ENCODE measurements around the gene ZNF277.

The ZNF277 gene

DNA sequence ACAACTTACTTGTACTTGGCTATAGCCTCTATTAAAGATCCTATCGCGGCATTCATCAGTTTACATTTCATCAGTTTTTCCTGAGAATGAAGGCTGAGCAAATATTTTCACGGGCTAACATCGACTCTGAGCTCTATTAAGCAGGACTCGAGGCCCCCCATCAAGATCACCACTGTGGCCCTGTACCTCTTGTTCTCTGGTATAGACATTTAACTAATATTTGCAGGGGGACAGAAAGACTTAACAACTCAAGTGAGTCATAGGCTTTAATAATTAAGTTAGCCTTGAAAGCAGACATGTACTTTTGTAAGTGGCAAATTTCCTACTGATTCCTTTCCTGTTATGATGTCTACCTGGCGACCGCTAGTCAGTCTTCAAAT is 45.7 kb upstream of the ZNF277 start:
- no peak for TF ChIP-seq CTCF (IDR thresholded peaks at IDR 0.05; ENCODE audit: poor library complexity, severe bottlenecking)
- H3K4me1 ChIP-seq (ENCODE audit: insufficient read depth, poor library complexity, severe bottlenecking), result peaks cover 26% of the 10 kb centered on the region
- H3K27me3 ChIP-seq (ENCODE audit: insufficient read depth, poor library complexity, severe bottlenecking), result no peaks in the 10 kb centered on the region
- peak overlapping the region; percentile 38 for H3K27ac ChIP-seq (ENCODE audit: poor library complexity, severe bottlenecking)
- ATAC-seq (ENCODE audit: low read depth) (no peak), DNase-seq (ENCODE audit: low spot score) (no peak)
- H3K9me3 ChIP-seq (ENCODE audit: severe bottlenecking), result no peaks in the 10 kb centered on the region
- peaks cover 3% of the 10 kb centered on the region; the same call in 1 of the 2 replicates for H3K36me3 ChIP-seq (ENCODE audit: low read depth)
- H3K4me3 ChIP-seq (ENCODE audit: severe bottlenecking), result no peak overlapping the region

- Histone ChIP-seq H3K27me3 (ENCODE audit: insufficient read depth, poor library complexity, severe bottlenecking) (no peaks in the 10 kb centered on the region), H3K4me3 (ENCODE audit: severe bottlenecking) (no peak overlapping the region), H3K27ac (ENCODE audit: poor library complexity, severe bottlenecking) (no peak overlapping the region), H3K4me1 (ENCODE audit: insufficient read depth, poor library complexity, severe bottlenecking) (peaks cover 26% of the 10 kb centered on the region), H3K36me3 (ENCODE audit: low read depth) (peaks cover 3% of the 10 kb centered on the region; the same call in 1 of the 2 replicates), H3K9me3 (ENCODE audit: severe bottlenecking) (no peaks in the 10 kb centered on the region)
- ATAC-seq (ENCODE audit: low read depth), result no peak
- DNase-seq (ENCODE audit: low spot score), result no peak
- no peak for TF ChIP-seq CTCF (IDR thresholded peaks at IDR 0.05; ENCODE audit: poor library complexity, severe bottlenecking)
Measured at GRCh38 chr7:112161253-112162141, 45.0 kb upstream of the ZNF277 start.

- no peak overlapping the region for H3K4me3 ChIP-seq (ENCODE audit: severe bottlenecking)
- peaks cover 26% of the 10 kb centered on the region for H3K4me1 ChIP-seq (ENCODE audit: insufficient read depth, poor library complexity, severe bottlenecking)
- DNase-seq (ENCODE audit: low spot score) (no peak), ATAC-seq (ENCODE audit: low read depth) (peak; percentile 55)
- TF ChIP-seq CTCF (IDR thresholded peaks at IDR 0.05; ENCODE audit: poor library complexity, severe bottlenecking), result no peak
- peak overlapping the region; percentile 10 for H3K27ac ChIP-seq (ENCODE audit: poor library complexity, severe bottlenecking)
- no peaks in the 10 kb centered on the region for H3K27me3 ChIP-seq (ENCODE audit: insufficient read depth, poor library complexity, severe bottlenecking)
- H3K36me3 ChIP-seq (ENCODE audit: low read depth), result peaks cover 3% of the 10 kb centered on the region; the same call in 1 of the 2 replicates
- H3K9me3 ChIP-seq (ENCODE audit: severe bottlenecking), result no peaks in the 10 kb centered on the region
Measured at GRCh38 chr7:112162142-112162766, 44.2 kb upstream of the ZNF277 start.

DNA sequence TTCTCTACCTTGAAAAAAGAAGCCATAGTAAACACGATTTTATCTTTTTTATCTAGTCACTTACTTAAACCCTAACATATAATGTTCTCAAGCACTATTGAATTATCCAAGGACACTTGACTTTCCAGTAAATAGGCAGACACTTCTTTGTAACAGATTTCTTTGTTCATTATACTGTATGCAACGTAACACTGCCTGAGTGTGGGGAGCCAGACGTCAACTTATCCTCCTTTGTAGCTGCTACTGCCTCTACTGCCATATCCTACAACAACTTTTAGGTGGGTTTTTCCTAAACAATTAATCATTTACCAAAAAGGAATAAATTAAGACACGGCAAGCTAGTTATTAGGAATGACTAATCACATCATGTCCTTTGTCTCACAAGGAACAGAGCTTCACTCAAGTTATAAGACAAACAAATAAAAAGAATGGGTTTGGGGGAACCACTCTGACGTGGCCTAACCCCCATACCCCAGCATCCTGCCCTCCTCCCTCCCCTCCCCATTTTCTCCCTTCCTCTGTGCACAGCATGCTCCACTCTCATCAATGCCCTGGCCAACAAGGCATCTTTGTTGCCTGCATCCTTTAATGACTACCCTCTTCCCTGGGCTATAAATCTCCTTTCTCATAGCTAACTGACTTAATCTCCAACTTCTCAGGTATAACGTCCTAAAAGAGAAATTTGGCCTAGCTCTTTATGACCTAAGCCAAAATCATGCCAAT is 43.5 kb upstream of the ZNF277 start:
- Histone ChIP-seq H3K27me3 (ENCODE audit: insufficient read depth, poor library complexity, severe bottlenecking) (no peaks in the 10 kb centered on the region), H3K27ac (ENCODE audit: poor library complexity, severe bottlenecking) (peak overlapping the region; percentile 10), H3K4me1 (ENCODE audit: insufficient read depth, poor library complexity, severe bottlenecking) (peaks cover 26% of the 10 kb centered on the region), H3K4me3 (ENCODE audit: severe bottlenecking) (no peak overlapping the region), H3K36me3 (ENCODE audit: low read depth) (peaks cover 3% of the 10 kb centered on the region; the same call in 1 of the 2 replicates), H3K9me3 (ENCODE audit: severe bottlenecking) (no peaks in the 10 kb centered on the region)
- TF ChIP-seq CTCF (IDR thresholded peaks at IDR 0.05; ENCODE audit: poor library complexity, severe bottlenecking), result no peak
- no peak for ATAC-seq (ENCODE audit: low read depth)
- DNase-seq (ENCODE audit: low spot score), result no peak
